ENCODE results near the gene TBC1D10A.

DNA sequence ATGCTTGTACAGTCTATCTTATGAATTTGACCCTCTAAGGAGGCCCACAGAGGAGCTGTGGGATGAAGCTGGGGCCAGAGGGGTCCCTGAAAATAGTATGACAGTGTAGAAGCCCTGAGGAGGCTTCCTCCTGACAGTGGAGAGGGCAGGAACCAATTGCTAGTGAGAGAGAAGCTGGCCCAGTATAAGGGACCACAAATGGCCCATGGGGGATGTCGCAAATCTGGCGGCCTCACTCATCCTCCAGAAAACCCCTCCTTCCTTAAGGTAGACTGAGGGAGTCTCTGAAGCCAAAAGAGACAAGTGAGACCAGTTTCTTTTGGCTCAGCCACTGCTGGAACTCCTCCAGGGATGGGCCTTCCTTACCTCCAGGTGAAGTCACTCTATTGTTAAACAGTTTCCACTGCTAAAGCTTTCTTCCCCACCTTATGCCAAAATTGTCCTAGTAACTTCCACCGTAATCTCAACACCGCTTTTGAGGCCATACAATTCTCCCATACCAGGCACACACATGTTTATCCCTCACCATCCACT lies 19.6 kb downstream of the TBC1D10A start:
- no peak for TF ChIP-seq EZH2 (IDR thresholded peaks at IDR 0.05; ENCODE audit: low read depth)
- TF ChIP-seq, protein P1, sequence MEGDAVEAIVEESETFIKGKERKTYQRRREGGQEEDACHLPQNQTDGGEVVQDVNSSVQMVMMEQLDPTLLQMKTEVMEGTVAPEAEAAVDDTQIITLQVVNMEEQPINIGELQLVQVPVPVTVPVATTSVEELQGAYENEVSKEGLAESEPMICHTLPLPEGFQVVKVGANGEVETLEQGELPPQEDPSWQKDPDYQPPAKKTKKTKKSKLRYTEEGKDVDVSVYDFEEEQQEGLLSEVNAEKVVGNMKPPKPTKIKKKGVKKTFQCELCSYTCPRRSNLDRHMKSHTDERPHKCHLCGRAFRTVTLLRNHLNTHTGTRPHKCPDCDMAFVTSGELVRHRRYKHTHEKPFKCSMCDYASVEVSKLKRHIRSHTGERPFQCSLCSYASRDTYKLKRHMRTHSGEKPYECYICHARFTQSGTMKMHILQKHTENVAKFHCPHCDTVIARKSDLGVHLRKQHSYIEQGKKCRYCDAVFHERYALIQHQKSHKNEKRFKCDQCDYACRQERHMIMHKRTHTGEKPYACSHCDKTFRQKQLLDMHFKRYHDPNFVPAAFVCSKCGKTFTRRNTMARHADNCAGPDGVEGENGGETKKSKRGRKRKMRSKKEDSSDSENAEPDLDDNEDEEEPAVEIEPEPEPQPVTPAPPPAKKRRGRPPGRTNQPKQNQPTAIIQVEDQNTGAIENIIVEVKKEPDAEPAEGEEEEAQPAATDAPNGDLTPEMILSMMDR (conservative IDR thresholded peaks at IDR 0.05): no peak

Measured in PC-9 (cell line).